Type B pancreatic cell (in vitro differentiated cells): ENCODE measurements around the gene TLE1. TPM values are rescaled to one million over a fixed set of nuclear protein-coding genes. Genes with fewer than 3 reads are reported as not detected.
A peak's percentile ranks its signal among the peaks of the same experiment; 100 is the strongest.

Experiments used
- DNase-seq: peaks from one replicate; pipeline ENCODE4 v3.0.0; 2021; ENCODE audit warnings: mixed read lengths; ENCODE audit not compliant: unreplicated experiment; ENCODE audit errors: extremely low spot score
- H3K27ac Mint-ChIP-seq: 2 replicates; pipeline ENCODE4 v1.8.0; 2021; ENCODE audit warnings: mild to moderate bottlenecking, mixed read lengths
- H3K27me3 Mint-ChIP-seq: 2 replicates; pipeline ENCODE4 v1.8.0; 2021; ENCODE audit warnings: mixed read lengths
- H3K36me3 Mint-ChIP-seq: 2 replicates; pipeline ENCODE4 v1.8.0; 2021; ENCODE audit warnings: mixed read lengths
- H3K4me1 Mint-ChIP-seq: one replicate; pipeline ENCODE4 v1.8.0; 2021; ENCODE audit warnings: mixed read lengths; ENCODE audit not compliant: unreplicated experiment
- H3K4me3 Mint-ChIP-seq: 2 replicates; pipeline ENCODE4 v1.8.0; 2021; ENCODE audit warnings: mild to moderate bottlenecking, mixed read lengths
- H3K9me3 Mint-ChIP-seq: 2 replicates; pipeline ENCODE4 v1.8.0; 2021; ENCODE audit warnings: mixed read lengths
- total RNA-seq: library from RNA; stranded (reverse); gene quantifications from 2 replicates; pipeline ENCODE4 v1.2.1, GENCODE V29; 2021; ENCODE audit warnings: low replicate concordance
- TF ChIP-seq, protein P1 (sequence below): fragments of 200-600 bp; sonication (generic); conservative IDR thresholded peaks from 2 replicates; pipeline ENCODE4 v1.5.0; 2021; ENCODE audit warnings: antibody characterized with exemption, mild to moderate bottlenecking

Gene TLE1
- total RNA-seq, 1 donor from 2014 or later, result 99.6 TPM

GRCh38 chr9:81682177-81682576, 7.2 kb downstream of the TLE1 start:
- Mint-ChIP-seq H3K27ac (no peak overlapping the region), H3K27me3 (no peaks in the 10 kb centered on the region), H3K4me1 (peaks cover 21% of the 10 kb centered on the region), H3K4me3 (no peak overlapping the region), H3K36me3 (peaks cover 27% of the 10 kb centered on the region), H3K9me3 (no peaks in the 10 kb centered on the region)
- DNase-seq, result no peak
- TF ChIP-seq, protein P1, sequence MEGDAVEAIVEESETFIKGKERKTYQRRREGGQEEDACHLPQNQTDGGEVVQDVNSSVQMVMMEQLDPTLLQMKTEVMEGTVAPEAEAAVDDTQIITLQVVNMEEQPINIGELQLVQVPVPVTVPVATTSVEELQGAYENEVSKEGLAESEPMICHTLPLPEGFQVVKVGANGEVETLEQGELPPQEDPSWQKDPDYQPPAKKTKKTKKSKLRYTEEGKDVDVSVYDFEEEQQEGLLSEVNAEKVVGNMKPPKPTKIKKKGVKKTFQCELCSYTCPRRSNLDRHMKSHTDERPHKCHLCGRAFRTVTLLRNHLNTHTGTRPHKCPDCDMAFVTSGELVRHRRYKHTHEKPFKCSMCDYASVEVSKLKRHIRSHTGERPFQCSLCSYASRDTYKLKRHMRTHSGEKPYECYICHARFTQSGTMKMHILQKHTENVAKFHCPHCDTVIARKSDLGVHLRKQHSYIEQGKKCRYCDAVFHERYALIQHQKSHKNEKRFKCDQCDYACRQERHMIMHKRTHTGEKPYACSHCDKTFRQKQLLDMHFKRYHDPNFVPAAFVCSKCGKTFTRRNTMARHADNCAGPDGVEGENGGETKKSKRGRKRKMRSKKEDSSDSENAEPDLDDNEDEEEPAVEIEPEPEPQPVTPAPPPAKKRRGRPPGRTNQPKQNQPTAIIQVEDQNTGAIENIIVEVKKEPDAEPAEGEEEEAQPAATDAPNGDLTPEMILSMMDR, result no peak

DNA sequence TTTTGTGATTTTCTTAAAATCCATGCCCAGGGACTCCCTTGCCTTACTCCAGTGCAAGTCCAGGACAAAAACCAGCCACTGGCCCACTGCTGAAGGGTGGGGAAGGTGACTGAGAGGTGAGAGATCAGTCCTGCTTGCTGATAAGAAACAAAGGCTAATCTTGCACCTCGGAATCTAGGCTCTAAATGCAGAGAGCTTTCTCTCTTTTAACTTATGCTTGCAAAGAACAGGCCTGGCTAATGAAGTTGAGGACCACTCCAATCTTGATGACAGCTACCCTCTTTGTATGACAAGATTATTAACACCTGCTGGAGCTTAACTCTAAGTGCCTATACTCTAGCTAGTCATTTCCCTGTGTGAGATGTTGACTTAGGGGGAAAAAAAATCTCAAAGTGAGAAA, 8.8 kb downstream of the TLE1 start:
- no peaks in the 10 kb centered on the region for H3K27me3 Mint-ChIP-seq
- TF ChIP-seq, protein P1, result no peak
- peaks cover 5% of the 10 kb centered on the region for H3K9me3 Mint-ChIP-seq
- no peak for DNase-seq
- no peak overlapping the region for H3K4me3 Mint-ChIP-seq
- H3K36me3 Mint-ChIP-seq, result peaks cover 32% of the 10 kb centered on the region
- no peak overlapping the region for H3K27ac Mint-ChIP-seq
- peaks cover 26% of the 10 kb centered on the region for H3K4me1 Mint-ChIP-seq

DNA sequence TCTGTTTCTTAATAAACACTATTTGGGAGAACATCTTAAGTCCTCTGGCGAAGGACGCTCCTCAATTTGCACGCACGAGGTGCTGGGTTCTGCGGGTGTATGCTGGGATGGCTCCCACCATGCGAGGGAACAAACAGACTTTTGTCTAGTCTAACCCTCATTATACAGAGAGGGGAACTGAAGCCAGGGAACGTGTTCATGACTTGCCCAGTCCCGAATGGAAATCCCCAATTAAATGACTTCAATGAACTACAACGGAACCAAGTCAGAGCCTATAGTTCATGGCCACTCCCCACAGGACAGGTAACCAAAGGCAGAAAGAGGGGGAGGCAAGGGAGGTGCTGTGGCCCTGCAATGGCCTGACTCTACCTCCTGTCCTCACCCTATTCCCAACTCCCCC, 9.3 kb downstream of the TLE1 start:
- no peaks in the 10 kb centered on the region for H3K27me3 Mint-ChIP-seq
- H3K9me3 Mint-ChIP-seq, result peaks cover 5% of the 10 kb centered on the region
- no peak for DNase-seq
- peaks cover 26% of the 10 kb centered on the region for H3K4me1 Mint-ChIP-seq
- no peak overlapping the region for H3K27ac Mint-ChIP-seq
- TF ChIP-seq, protein P1, result no peak
- peaks cover 37% of the 10 kb centered on the region for H3K36me3 Mint-ChIP-seq
- H3K4me3 Mint-ChIP-seq, result no peak overlapping the region

DNA sequence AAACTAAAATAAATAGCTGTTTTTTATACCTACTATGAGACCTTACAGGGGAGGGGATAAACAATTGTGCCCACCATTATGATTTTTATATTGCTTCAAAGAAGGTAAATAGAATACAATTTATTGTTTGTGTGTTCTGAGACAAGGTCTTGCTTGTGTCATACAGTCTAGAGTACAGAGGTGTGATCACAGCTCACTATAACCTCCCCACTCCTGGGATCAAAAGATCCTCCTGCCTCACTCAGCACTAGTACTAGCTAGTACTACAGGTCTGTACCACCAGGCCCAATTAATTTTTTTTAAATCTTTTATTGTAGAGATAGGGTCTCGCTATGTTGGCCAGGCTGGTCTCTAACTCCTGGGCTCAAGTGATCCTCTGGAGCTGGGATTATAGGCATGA, 11.3 kb downstream of the TLE1 start:
- Mint-ChIP-seq H3K4me1 (peaks cover 34% of the 10 kb centered on the region), H3K9me3 (peaks cover 5% of the 10 kb centered on the region), H3K36me3 (peaks cover 52% of the 10 kb centered on the region), H3K27me3 (no peaks in the 10 kb centered on the region), H3K27ac (no peak overlapping the region), H3K4me3 (no peak overlapping the region)
- no peak for DNase-seq
- TF ChIP-seq, protein P1, result no peak

GRCh38 chr9:81676395-81676794, 13.0 kb downstream of the TLE1 start:
- DNase-seq, result no peak
- Mint-ChIP-seq H3K9me3 (peaks cover 10% of the 10 kb centered on the region), H3K4me1 (peaks cover 40% of the 10 kb centered on the region), H3K36me3 (peaks cover 57% of the 10 kb centered on the region), H3K4me3 (peak overlapping the region; percentile 6), H3K27me3 (no peaks in the 10 kb centered on the region), H3K27ac (no peak overlapping the region)
- TF ChIP-seq, protein P1, result no peak

DNA sequence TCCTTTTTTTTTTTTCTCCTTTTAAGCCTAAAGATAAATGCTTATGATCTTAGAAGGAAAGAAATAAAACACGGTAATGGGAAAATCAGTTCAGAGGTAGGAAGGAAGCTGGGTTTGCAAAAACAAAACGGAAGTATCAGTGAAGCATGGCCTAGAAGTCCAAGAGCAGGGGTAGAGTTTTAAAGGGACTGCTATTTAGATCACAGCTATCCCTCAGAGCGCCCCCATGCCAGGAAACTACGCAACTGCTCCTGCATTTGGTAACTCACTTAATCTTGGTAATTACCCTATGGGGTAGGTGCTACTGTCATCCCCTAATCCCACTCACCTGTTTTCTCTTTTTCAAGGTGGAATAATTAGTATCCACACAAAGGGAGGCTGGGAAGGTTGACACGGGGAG, 16.0 kb downstream of the TLE1 start:
- no peak for DNase-seq
- TF ChIP-seq, protein P1, result no peak
- H3K4me3 Mint-ChIP-seq, result no peak overlapping the region
- no peaks in the 10 kb centered on the region for H3K27me3 Mint-ChIP-seq
- no peak overlapping the region for H3K27ac Mint-ChIP-seq
- H3K36me3 Mint-ChIP-seq, result peaks cover 53% of the 10 kb centered on the region
- peaks cover 41% of the 10 kb centered on the region for H3K4me1 Mint-ChIP-seq
- H3K9me3 Mint-ChIP-seq, result peaks cover 10% of the 10 kb centered on the region
